ENCODE measurements around the gene MAP3K2. TPM values are rescaled to one million over a fixed set of nuclear protein-coding genes. Genes with fewer than 3 reads are reported as not detected.
"Not testable (repeated sequence)": the region's sequence is repeated elsewhere in the genome, so short reads cannot be mapped to it uniquely, and the experiment has no call there.

Gene MAP3K2
- total RNA-seq, 1 donor from 2014 or later, result 47.6 TPM

DNA sequence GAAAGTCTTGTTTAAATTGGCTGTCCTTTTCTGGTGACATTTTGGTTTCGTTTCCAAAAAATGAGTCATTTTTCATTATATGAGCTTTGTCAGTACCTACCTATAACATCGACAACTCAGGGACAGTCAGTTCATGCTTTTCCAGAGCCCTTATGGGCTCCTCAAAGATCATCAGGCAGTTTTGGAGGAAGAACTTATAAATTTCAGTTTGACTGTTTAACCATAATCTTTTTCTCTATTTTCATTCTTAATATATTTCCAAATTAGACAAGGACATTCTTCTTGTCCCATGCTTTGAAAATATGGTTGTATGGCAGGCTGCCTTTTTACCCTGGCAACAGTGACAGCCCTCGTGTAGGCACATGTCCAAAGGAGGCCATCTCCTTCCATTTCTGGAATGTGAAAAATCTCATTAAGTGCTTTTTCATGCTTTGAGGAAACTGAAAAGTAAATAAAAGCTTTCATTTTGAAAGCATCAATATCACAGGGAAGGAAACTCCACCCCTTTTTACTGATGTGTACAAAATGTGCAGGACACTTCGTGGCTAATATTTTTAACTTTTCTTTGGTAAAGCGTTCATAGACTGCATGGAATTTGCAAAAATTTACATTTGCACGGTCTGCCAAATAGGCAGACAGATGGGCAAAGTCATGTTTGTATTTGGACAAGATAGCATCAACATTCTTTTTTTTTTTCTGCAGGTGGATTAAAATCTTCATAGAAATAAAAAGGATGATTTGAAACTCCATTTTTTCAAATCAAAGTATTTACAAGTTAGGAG lies 23.3 kb upstream of the MAP3K2 start:
- peak overlapping the region; percentile 94 for H3K27ac Mint-ChIP-seq
- peaks cover 41% of the 10 kb centered on the region for H3K4me1 Mint-ChIP-seq
- H3K4me3 Mint-ChIP-seq, result no peak overlapping the region

DNA sequence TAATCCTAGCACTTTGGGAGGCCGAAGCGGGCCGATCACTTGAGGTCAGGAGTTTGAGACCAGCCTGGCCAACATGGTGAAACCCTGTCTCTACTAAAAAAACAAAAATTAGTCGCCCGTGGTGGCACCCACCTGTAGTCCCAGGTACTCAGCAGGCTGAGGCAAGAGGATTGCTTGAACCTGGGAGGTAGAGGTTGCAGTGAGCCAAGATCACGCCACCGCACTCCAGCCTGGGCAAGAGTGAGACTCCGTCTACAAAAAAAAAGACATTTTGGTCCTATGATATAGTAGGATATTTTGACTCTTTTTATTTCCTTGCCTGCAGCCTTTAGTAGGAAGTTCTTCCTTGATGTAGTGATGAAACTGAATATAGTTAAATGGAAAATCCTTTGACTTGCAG lies 21.9 kb upstream of the MAP3K2 start:
- Mint-ChIP-seq H3K4me1 (peaks cover 40% of the 10 kb centered on the region), H3K9me3 (peaks cover 17% of the 10 kb centered on the region), H3K27ac (peak overlapping the region; percentile 91)
- not testable (repeated sequence) for H3K36me3 Mint-ChIP-seq; H3K27me3 Mint-ChIP-seq (ENCODE audit: low read depth); DNase-seq (ENCODE audit: low spot score in 2 of 2, unreplicated experiment in 2 of 2); H3K4me3 Mint-ChIP-seq

More for the DNA sequence above, 23.3 kb upstream of the MAP3K2 start:
- peaks cover 2% of the 10 kb centered on the region for H3K36me3 Mint-ChIP-seq
- TF ChIP-seq, protein P1, sequence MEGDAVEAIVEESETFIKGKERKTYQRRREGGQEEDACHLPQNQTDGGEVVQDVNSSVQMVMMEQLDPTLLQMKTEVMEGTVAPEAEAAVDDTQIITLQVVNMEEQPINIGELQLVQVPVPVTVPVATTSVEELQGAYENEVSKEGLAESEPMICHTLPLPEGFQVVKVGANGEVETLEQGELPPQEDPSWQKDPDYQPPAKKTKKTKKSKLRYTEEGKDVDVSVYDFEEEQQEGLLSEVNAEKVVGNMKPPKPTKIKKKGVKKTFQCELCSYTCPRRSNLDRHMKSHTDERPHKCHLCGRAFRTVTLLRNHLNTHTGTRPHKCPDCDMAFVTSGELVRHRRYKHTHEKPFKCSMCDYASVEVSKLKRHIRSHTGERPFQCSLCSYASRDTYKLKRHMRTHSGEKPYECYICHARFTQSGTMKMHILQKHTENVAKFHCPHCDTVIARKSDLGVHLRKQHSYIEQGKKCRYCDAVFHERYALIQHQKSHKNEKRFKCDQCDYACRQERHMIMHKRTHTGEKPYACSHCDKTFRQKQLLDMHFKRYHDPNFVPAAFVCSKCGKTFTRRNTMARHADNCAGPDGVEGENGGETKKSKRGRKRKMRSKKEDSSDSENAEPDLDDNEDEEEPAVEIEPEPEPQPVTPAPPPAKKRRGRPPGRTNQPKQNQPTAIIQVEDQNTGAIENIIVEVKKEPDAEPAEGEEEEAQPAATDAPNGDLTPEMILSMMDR (IDR thresholded peaks at IDR 0.05; ENCODE audit: unreplicated experiment), result no peak
- DNase-seq (ENCODE audit: low spot score in 2 of 2, unreplicated experiment in 2 of 2), result no peak
- H3K27me3 Mint-ChIP-seq (ENCODE audit: low read depth), result no peaks in the 10 kb centered on the region
- H3K9me3 Mint-ChIP-seq, result peaks cover 17% of the 10 kb centered on the region

DNA sequence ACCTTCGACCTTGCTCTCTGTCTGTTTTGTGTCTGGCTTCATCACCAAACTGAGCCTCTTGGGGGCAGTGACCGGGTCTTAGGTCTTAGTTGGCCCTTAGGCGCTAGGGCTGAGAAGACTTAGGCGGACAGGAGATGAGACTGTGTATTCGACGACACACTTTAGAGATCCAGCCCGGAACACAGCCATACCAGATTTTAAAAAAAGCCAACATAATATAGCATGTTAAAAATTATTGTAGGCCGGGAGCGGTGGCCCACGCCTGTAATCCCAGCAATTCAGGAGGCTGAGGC lies 21.0 kb upstream of the MAP3K2 start:
- Mint-ChIP-seq H3K27me3 (ENCODE audit: low read depth) (no peaks in the 10 kb centered on the region), H3K4me1 (peaks cover 39% of the 10 kb centered on the region), H3K27ac (peak overlapping the region; percentile 92), H3K36me3 (no peaks in the 10 kb centered on the region), H3K4me3 (peak overlapping the region; percentile 53), H3K9me3 (peaks cover 14% of the 10 kb centered on the region)
- DNase-seq (ENCODE audit: low spot score in 2 of 2, unreplicated experiment in 2 of 2), result no peak
- TF ChIP-seq, protein P1 (IDR thresholded peaks at IDR 0.05; ENCODE audit: unreplicated experiment), result no peak

DNA sequence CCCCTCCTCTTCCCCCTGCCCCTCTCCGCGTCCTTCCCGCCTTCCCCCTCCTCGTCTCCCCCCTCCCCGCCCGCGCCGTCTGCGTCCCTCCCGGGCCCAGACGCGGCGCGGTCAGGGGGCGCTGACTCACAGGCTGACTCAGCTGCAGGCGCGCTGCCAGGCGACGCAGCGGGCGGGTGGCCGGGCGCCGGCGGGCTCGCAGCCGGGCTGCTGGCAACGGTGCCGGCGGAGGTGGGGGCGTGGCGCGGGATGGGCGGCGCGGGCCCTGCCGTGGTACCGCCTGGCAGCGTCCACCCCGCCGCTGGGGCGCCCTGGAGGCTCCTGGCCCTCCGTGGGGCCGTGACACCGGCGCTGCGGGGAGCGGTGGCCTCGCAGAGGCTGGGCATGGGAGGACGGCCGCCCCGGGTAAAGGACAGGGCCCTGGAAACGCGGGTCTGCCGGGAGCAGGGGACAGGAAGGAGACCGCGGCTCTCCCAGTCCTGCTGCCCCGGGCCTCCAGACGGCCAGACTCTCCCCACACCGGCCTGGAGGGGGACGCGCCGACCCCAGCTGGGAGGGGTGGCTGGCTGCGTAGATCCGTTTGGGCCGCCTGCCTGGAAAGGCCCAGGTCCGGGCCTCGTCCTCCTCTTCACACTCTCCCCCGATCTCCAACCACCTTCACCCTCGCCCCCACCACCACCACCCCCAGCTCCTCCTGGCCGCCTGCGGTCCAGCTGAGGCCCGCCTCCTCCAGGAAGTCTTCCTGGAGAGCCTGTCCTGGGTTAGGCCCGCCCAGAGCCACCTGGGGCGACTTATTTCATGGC lies 20.4 kb upstream of the MAP3K2 start:
- TF ChIP-seq, protein P1 (IDR thresholded peaks at IDR 0.05; ENCODE audit: unreplicated experiment), result no peak
- no peaks in the 10 kb centered on the region for H3K36me3 Mint-ChIP-seq
- H3K4me1 Mint-ChIP-seq, result peaks cover 43% of the 10 kb centered on the region
- H3K27ac Mint-ChIP-seq, result peak overlapping the region; percentile 92
- no peaks in the 10 kb centered on the region for H3K27me3 Mint-ChIP-seq (ENCODE audit: low read depth)
- H3K4me3 Mint-ChIP-seq, result peak overlapping the region; percentile 53
- H3K9me3 Mint-ChIP-seq, result peaks cover 8% of the 10 kb centered on the region
- peak; percentile 87 to 93 for DNase-seq (ENCODE audit: low spot score in 2 of 2, unreplicated experiment in 2 of 2)

DNA sequence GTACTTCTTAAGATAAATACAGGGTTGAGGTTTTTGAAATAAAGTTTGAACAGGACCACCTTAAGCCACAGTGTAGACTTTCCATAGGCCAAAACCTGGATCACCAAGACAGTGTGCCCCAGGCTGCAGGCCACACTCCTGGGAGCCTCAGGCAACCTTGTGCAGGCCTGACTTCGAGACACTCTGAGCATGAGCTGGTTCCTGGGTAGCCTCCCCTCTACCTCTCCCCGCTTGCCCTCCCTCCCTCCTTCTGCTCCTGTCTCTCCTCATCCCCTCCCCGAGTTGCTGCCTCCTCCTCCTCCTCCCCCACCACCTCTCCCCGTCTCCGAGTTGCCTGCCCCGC lies 19.9 kb upstream of the MAP3K2 start:
- H3K9me3 Mint-ChIP-seq, result peaks cover 3% of the 10 kb centered on the region
- H3K4me3 Mint-ChIP-seq, result peak overlapping the region; percentile 48
- no peak for DNase-seq (ENCODE audit: low spot score in 2 of 2, unreplicated experiment in 2 of 2)
- no peaks in the 10 kb centered on the region for H3K27me3 Mint-ChIP-seq (ENCODE audit: low read depth)
- H3K4me1 Mint-ChIP-seq, result peaks cover 48% of the 10 kb centered on the region
- TF ChIP-seq, protein P1 (IDR thresholded peaks at IDR 0.05; ENCODE audit: unreplicated experiment), result no peak
- no peaks in the 10 kb centered on the region for H3K36me3 Mint-ChIP-seq
- H3K27ac Mint-ChIP-seq, result peak overlapping the region; percentile 55

DNA sequence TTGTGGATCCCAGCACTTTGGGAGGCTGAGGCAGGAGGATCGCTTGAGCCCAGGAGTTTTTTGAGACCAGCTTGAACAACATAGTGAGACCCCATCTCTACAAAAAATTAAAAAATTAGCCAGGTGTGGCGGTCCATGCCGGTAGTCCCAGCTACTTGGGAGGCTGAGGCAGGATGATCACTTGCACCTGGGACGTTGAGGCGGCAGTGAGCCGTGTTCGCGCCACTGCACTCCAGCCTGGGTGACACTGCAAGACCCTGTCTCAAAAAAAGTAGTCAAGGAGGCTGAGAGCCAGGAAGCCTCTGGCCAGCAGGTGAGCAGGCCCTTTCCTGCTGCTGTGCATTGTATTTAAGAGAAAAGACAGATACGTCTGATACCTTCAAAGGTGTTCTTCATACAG lies 19.3 kb upstream of the MAP3K2 start:
- no peak for DNase-seq (ENCODE audit: low spot score in 2 of 2, unreplicated experiment in 2 of 2)
- no peaks in the 10 kb centered on the region for H3K9me3 Mint-ChIP-seq
- H3K36me3 Mint-ChIP-seq, result no peaks in the 10 kb centered on the region
- H3K27ac Mint-ChIP-seq, result peak overlapping the region; percentile 55
- peaks cover 51% of the 10 kb centered on the region for H3K4me1 Mint-ChIP-seq
- TF ChIP-seq, protein P1 (IDR thresholded peaks at IDR 0.05; ENCODE audit: unreplicated experiment), result no peak
- peak overlapping the region; percentile 48 for H3K4me3 Mint-ChIP-seq
- H3K27me3 Mint-ChIP-seq (ENCODE audit: low read depth), result no peaks in the 10 kb centered on the region
